Measurements from ENCODE around the gene HAUS6.
A peak's percentile ranks its signal among the peaks of the same experiment; 100 is the strongest.

HAUS6 gene

DNA sequence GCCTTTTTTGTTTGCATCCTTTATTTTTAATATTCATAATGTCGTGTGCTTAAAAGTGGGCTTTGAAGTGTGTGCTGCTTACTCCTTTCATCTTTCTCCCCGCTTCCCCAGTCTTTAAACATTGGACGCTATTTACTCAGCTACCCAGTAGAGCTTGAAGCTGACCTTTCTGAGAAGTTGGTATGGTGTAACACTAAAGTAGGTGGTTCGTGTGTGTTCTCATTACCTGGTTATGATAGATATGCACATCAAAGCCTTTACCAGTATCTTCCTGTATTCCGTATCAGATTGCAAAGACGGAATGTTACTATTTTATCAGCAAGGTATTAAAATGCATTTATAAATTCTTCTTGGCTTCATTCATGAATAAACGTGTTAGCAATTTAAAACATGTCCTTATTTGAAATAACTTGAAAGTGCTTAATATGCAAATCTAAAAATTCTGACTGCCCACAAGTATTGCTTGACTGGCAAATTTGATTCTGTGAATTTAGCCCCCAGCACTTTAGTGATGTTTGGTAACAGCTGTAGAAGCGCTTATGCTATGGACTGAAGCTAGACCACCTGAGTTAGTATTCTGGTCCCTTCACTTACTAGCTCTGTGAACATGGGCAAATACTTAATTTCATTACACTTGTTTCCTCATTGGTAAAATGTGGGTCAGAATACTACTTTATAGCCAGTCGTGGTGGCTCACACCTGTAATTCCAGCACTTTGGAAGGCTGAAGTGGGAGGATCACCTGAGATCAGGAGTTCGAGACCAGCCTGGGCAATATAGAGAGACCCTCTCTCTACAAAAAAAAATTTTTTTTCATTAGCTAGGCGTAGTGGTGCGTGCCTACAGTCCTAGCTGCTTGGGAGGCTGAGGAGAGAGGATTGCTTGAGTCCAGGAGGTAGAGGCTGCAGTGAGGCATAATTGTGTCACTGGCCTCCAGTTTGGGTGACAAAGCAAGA lies 51.8 kb downstream of the HAUS6 start:
- H3K4me3 ChIP-seq (ENCODE audit: low read depth, low read length) = peak overlapping the region; percentile 87
- DNase-seq (ENCODE audit: low read depth) = no peak
- no peak for TF ChIP-seq POLR2A (IDR thresholded peaks at IDR 0.05; ENCODE audit: extremely low read depth, insufficient read length)
- no peak for TF ChIP-seq MYC (IDR thresholded peaks at IDR 0.05; ENCODE audit: low read depth, low read length)
- TF ChIP-seq, protein P1, sequence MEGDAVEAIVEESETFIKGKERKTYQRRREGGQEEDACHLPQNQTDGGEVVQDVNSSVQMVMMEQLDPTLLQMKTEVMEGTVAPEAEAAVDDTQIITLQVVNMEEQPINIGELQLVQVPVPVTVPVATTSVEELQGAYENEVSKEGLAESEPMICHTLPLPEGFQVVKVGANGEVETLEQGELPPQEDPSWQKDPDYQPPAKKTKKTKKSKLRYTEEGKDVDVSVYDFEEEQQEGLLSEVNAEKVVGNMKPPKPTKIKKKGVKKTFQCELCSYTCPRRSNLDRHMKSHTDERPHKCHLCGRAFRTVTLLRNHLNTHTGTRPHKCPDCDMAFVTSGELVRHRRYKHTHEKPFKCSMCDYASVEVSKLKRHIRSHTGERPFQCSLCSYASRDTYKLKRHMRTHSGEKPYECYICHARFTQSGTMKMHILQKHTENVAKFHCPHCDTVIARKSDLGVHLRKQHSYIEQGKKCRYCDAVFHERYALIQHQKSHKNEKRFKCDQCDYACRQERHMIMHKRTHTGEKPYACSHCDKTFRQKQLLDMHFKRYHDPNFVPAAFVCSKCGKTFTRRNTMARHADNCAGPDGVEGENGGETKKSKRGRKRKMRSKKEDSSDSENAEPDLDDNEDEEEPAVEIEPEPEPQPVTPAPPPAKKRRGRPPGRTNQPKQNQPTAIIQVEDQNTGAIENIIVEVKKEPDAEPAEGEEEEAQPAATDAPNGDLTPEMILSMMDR (IDR thresholded peaks at IDR 0.05; ENCODE audit: low read depth, low read length) = no peak
- TF ChIP-seq, protein P2, sequence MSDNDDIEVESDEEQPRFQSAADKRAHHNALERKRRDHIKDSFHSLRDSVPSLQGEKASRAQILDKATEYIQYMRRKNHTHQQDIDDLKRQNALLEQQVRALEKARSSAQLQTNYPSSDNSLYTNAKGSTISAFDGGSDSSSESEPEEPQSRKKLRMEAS (IDR thresholded peaks at IDR 0.05; ENCODE audit: low read depth, low read length) = no peak

DNA sequence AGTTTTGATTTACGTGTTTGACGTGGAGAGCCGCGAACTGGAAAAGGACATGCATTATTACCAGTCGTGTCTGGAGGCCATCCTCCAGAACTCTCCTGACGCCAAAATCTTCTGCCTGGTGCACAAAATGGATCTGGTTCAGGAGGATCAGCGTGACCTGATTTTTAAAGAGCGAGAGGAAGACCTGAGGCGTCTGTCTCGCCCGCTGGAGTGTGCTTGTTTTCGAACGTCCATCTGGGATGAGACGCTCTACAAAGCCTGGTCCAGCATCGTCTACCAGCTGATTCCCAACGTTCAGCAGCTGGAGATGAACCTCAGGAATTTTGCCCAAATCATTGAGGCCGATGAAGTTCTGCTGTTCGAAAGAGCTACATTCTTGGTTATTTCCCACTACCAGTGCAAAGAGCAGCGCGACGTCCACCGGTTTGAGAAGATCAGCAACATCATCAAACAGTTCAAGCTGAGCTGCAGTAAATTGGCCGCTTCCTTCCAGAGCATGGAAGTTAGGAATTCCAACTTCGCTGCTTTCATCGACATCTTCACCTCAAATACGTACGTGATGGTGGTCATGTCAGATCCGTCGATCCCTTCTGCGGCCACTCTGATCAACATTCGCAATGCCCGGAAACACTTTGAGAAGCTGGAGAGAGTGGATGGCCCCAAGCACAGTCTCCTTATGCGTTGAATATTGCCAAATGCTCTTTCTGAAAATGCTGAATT lies 52.6 kb downstream of the HAUS6 start:
- peak; percentile 67 for DNase-seq (ENCODE audit: low read depth)
- TF ChIP-seq, protein P2 (IDR thresholded peaks at IDR 0.05; ENCODE audit: low read depth, low read length) = peak; percentile 28; the same call in 1 of the 2 replicates
- TF ChIP-seq, protein P1 (IDR thresholded peaks at IDR 0.05; ENCODE audit: low read depth, low read length) = no peak
- H3K4me3 ChIP-seq (ENCODE audit: low read depth, low read length) = peak overlapping the region; percentile 87

DNA sequence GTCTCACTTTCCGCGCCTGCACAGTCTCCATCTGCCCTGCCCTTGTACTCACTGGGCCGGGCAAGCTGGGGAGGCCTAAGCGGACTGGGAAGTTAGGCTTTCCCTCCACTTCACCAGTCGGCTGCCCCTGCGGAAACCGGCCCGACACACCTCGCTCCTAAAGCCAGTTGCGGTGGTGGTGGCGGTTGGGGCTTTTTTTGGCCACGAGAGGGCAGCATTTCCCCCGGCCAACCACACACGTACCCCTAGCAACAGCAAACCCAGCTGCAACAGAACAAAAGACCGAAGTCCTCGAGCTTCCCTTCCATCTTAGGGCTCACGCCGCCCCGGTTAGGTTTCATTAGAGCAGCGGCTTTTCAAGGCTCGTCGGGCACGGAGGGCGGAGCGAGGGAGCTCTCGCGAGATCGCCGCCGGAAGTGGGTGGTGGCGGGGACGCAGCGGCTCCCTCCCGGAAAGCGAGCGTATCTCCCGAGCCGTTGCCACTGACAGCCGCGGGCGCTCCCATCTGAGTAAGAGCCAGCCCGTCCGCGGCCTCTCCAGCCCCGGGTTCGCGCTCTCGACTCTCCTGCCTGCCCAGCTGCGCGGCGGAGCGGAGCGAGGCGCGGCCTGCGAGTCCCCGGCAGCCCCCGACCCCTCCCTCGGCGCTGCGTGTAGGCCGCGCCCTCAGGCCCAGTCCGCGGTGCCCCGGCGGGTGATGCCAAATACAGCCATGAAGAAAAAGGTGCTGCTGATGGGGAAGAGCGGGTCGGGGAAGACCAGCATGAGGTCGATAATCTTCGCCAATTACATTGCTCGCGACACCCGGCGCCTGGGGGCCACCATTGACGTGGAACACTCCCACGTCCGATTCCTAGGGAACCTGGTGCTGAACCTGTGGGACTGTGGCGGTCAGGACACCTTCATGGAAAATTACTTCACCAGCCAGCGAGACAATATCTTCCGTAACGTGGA lies 53.5 kb downstream of the HAUS6 start, which contains the start of gene RRAGA:
RRAGA (plus strand) TSS at position 462 of the 951 bp plus-strand sequence; CDS start at position 695, 233 bp downstream.
- peak; percentile 100 for DNase-seq (ENCODE audit: low read depth)
- peak; percentile 90; the same call in 1 of the 2 replicates for TF ChIP-seq MYC (IDR thresholded peaks at IDR 0.05; ENCODE audit: low read depth, low read length)
- TF ChIP-seq, protein P1 (IDR thresholded peaks at IDR 0.05; ENCODE audit: low read depth, low read length) = peak; percentile 93
- TF ChIP-seq, protein P2 (IDR thresholded peaks at IDR 0.05; ENCODE audit: low read depth, low read length) = peak; percentile 85
- peak; percentile 92 for TF ChIP-seq POLR2A (IDR thresholded peaks at IDR 0.05; ENCODE audit: extremely low read depth, insufficient read length)
- peak within 1 kb of the TSS; percentile 87 for H3K4me3 ChIP-seq (ENCODE audit: low read depth, low read length)

DNA sequence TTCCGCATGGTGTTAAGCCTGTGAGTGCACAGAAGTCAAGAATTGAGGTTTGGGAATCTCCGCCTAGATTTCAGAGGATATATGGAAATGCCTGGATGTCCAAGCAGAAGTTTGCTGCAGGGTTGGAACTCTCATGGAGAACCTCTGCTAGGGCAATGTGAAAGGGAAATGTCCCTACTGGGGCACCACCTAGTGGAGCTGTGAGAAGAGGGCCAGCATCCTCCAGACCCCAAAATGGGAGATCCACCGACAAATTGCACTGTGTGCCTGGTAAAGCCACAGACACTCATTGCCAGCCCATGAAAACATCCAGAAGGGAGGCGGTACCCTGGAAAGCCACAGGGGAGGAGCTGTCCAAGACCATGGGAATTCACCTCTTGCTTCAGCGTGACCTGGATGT lies 66.1 kb downstream of the HAUS6 start:
- TF ChIP-seq, protein P1 (IDR thresholded peaks at IDR 0.05; ENCODE audit: low read depth, low read length) = peak; percentile 44
- no peak for TF ChIP-seq MYC (IDR thresholded peaks at IDR 0.05; ENCODE audit: low read depth, low read length)
- DNase-seq (ENCODE audit: low read depth) = no peak
- no peak overlapping the region for H3K4me3 ChIP-seq (ENCODE audit: low read depth, low read length)

DNA sequence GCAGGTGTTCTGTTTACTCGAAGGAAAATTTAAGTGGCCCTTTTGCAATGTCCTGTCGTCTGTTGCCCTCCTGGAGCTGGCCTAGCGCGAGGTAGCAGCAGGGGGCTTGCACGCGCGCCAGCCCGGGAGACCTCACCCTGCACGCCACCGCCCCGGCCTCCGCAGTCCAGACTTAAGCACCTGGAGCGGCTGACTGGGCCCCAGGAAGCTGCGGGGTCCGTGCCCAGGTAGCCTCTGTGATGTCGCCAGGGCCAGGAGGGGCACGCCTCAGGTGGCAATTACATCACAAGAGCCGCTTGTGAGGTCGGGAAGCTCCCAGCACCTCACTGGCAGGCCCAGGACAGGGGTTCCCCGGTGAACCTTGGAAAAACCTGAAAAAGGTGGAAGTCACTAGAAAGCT lies 69.7 kb downstream of the HAUS6 start, which contains the start of gene SAXO1:
SAXO1 (minus strand) TSS at position 195 of the 400 bp plus-strand sequence. CDS start 301 bp downstream, outside the sequence.
- no peak within 1 kb of the TSS for H3K4me3 ChIP-seq (ENCODE audit: low read depth, low read length)
- TF ChIP-seq, protein P2 (IDR thresholded peaks at IDR 0.05; ENCODE audit: low read depth, low read length) = no peak
- no peak for TF ChIP-seq MYC (IDR thresholded peaks at IDR 0.05; ENCODE audit: low read depth, low read length)
- TF ChIP-seq, protein P1 (IDR thresholded peaks at IDR 0.05; ENCODE audit: low read depth, low read length) = no peak
- no peak for TF ChIP-seq POLR2A (IDR thresholded peaks at IDR 0.05; ENCODE audit: extremely low read depth, insufficient read length)
- DNase-seq (ENCODE audit: low read depth) = no peak
